Mesenteric fat pad (tissue), 1 donor: ENCODE data around the gene KATNBL1. TPM values are rescaled to one million over a fixed set of nuclear protein-coding genes. Genes with fewer than 3 reads are reported as not detected.

Source experiments
- DNase-seq: peaks from one replicate; pipeline ENCODE4 v3.0.0-alpha.2; 2020; ENCODE audit warnings: low spot score
- long read RNA-seq: library from polyadenylated mRNA; unstranded; transcript quantifications from one replicate; pipeline ENCODE4 v2.0.0, GENCODE V29; 2020
- total RNA-seq: library from RNA; stranded (reverse); fragmentation: NEBNext Ultra II Directional; extraction: Animal tissue kit (Norgen Biotek cat#: 25700); gene quantifications from one replicate; pipeline ENCODE4 v1.2.1, GENCODE V29; 2021
- donor health status: DM: yes; HTN: yes; CAD: no.

Gene KATNBL1
- 48.5 TPM for total RNA-seq
- long read RNA-seq, transcript KATNBL1-201 (10 exons, 2,723 nt): major isoform, 106 of 174 reads
- long read RNA-seq, transcript KATNBL1-214 (5 exons, 924 nt): minor isoform, 21 of 174 reads
- long read RNA-seq, partial matches to known transcripts: 15 of 174 reads
- long read RNA-seq, other reads (novel, unspliced or antisense): 29 of 174 reads

- DNase-seq: peak; percentile 99
Observed at GRCh38 chr15:34209421-34210282, at the start of gene KATNBL1. Gene KATNBL1 (minus strand): TSS chr15:34210096. CDS start chr15:34163676, 46,420 bp downstream.

GRCh38 chr15:34259566-34259965 lies 49.7 kb upstream of the KATNBL1 start:
- no peak for DNase-seq

- no peak for DNase-seq
Observed at GRCh38 chr15:34258151-34258550, 48.3 kb upstream of the KATNBL1 start.

GRCh38 chr15:34252545-34252944 lies 42.6 kb upstream of the KATNBL1 start:
- no peak for DNase-seq

GRCh38 chr15:34248190-34248589 lies 38.3 kb upstream of the KATNBL1 start:
- DNase-seq: no peak

GRCh38 chr15:34246276-34246976 lies 36.5 kb upstream of the KATNBL1 start:
- DNase-seq: no peak

GRCh38 chr15:34243226-34243625 lies 33.3 kb upstream of the KATNBL1 start:
- DNase-seq: no peak

- no peak for DNase-seq
Observed at GRCh38 chr15:34242331-34242710, 32.4 kb upstream of the KATNBL1 start.

- no peak for DNase-seq
Observed at GRCh38 chr15:34241376-34242330, 31.8 kb upstream of the KATNBL1 start.

GRCh38 chr15:34240537-34240936 lies 30.6 kb upstream of the KATNBL1 start:
- DNase-seq: no peak

- no peak for DNase-seq
Observed at GRCh38 chr15:34239151-34239808, 29.4 kb upstream of the KATNBL1 start.

- DNase-seq: no peak
Observed at GRCh38 chr15:34233614-34234013, 23.7 kb upstream of the KATNBL1 start.

GRCh38 chr15:34223904-34224596 lies 14.2 kb upstream of the KATNBL1 start:
- DNase-seq: no peak

GRCh38 chr15:34217587-34218225 lies 7.8 kb upstream of the KATNBL1 start:
- no peak for DNase-seq

GRCh38 chr15:34216527-34217270 lies 6.8 kb upstream of the KATNBL1 start:
- no peak for DNase-seq

- no peak for DNase-seq
Observed at GRCh38 chr15:34214135-34214534, 4.2 kb upstream of the KATNBL1 start.

- no peak for DNase-seq
Observed at GRCh38 chr15:34213690-34214089, 3.8 kb upstream of the KATNBL1 start.

GRCh38 chr15:34206011-34206410 lies 3.9 kb downstream of the KATNBL1 start:
- no peak for DNase-seq

- no peak for DNase-seq
Observed at GRCh38 chr15:34203936-34204335, 6.0 kb downstream of the KATNBL1 start.
